NCI-H1417 (cell line): ENCODE measurements around the gene GALNT2.

ENCODE experiments used
- DNase-seq, 3 experiments: peaks; one replicate each; lab custom pipeline; 2025; lab: John Stamatoyannopoulos, UW

GALNT2 gene

DNA sequence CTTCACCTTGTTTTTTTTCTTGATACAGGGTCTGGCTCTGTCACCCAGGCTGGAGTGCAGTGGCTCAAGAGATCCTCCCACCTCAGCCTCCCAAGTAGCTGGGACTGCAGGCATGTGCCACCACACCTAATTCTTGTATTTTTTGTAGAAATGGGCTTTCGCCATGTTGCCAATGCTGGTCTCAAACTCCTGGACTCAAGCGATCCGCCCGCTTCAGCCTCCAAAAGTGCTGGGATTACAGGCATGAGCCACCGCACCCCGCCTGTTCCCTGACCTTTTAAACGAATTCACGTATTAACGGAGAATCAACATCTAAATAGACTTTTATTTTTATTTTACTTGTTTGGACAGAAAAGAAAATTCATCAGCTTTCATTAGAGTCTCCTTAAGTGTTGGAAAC lies 254.3 kb downstream of the GALNT2 start:
- no peak for DNase-seq

DNA sequence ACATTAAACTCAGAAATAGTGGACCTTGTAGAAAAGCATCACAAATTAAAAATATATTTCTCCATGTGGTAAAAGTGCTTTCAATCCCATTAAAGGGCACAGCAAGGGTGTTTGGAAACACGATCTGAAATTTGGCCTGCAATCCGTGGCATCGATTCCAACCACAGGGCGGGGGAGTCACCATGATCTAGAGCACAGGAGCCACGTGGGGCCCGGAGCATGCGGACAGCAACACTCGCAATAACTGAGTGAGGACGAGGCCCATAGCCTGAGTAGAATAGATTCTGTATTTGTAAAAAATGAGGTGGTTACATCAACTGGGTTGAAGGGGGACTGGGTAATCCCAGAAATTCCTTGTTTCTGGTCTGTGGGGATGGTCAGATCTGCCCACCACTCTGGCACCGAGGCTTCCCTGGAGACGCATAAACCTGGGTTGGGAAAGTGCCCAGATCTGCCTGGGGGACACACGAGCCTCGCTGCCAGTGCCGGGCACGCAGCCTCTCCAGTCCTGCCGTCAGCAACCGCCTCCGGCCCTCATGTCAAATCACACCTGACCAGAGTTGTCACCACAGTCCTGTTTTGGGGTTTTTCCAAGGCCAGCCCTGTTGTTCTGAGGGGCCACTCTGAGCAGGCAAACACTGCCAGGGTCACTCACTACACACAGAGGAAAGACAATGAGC lies 254.8 kb downstream of the GALNT2 start:
- DNase-seq, result no peak

DNA sequence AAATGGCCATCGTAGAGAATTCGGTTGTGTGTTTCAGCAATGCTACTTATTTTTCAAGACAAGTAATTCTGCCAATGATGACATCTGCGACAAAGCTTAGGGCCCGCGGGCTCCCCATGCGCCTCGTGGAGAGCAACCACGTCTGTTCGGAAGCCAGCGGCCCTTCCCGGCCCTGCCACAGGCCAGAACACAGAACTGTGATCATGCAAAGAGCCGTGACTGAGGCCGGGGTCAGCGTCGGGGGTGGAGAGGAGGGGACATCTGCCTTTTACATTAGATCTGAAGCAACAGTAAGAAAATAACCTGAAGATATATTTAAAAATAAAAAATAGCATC lies 255.4 kb downstream of the GALNT2 start:
- no peak for DNase-seq

DNA sequence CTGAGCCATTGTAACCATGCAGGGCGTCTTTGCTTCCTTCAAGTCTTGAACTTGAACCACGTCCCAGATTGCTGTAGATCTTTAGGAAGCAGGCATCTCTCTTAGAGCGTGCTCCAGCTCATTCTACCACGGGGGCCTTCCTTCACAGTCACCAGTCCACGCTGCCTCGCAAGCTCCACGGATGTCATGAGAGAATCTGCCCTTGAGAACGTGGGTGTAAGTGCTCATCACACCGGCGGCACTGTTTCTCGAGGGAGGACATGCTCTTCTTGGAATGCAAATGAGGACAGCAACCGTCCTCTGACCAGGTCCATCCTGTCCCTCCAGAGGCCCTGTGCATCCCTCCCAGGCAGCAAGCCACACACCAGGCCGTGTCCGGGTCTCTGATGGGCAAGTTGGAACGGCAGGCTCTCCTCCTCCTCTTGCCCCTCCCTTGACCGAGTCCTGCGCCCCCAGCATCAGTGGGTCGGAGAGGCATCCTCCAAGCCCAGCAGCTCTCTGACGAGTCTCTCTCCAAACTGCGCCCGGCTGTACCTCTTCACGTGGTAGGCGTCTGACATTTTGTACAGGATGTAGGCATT lies 256.0 kb downstream of the GALNT2 start:
- DNase-seq, result no peak

DNA sequence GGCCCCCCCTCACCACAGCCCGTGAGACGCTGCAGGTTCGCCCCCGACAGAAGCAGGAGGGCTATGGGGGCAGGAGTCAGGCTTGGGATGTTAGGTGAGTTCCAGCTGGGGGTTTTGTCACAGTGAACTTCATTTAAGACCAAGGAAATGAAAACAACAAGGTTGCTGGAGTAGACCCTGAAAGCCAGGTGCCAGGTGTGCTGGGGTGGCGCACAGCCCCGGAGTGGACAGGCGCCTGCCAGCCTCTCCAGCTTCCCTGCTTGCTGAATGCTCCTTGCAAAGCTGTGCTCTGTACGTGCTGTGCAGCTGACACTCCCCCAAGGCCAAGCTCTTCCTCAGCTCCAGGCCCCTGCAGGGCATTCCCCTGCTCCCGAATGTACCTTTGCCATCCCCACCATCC lies 256.6 kb downstream of the GALNT2 start:
- DNase-seq, result no peak

DNA sequence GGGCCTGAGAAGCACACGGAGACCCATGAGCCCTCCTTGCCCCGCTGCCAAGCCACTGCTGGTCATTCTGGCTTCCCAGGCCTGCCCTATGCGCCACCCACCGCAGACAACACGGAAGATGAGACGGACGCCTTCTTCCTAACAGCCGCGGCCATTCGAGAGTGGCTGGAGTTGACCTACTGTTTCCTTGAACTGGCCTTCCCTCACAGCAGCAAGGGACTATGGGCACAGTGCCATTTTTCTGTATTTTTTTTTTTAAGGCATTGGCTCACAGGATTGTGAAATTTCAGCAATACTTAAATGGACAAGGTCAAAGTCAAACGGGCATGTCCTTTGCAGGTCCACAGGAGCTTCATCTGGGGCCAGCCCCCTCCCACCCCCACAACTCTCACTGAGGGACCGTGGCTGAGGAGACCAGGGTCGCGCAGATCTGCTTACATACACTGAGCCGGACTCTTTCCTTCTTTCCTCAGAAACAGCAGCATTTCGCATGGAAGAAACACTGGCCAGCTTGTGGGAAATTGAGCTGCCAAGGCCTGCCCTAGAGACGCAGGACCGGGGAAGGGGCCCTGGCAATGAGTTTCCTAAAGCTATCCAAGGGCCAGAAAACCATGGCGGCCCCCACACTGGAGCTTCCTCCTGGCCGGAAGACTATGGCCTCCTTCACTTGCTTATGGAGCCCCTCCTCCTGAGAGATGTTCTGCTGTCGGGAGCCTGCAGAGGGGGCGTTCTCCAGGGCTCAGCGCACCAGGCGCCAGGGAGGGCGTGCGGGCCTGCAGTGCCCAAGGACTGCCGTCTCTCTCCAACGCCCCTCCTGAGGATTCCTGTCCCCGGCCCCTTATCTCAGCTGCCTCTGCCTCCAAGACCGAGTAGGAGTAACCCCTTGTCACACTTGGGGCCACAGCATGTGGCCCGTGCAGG lies 260.2 kb downstream of the GALNT2 start:
- DNase-seq, result no peak

DNA sequence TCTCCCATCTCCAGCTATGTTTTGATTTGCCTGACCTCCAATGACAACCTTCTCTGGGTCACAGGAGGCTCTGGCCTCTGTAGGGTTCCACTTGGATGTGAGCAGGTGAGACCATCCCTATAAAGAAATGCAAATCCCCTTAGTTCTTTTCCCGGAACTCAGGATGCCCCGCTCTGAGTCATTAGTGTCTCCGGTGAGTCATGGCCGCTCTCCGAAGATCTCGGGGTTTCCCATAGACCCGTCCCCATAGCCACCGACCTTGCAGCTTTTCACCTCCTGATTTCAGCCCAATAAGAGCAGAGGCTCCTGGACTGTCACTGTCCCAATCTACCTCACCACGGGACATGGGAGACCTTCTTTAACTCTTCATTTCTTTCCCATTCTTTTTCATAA lies 260.9 kb downstream of the GALNT2 start:
- DNase-seq, result no peak

DNA sequence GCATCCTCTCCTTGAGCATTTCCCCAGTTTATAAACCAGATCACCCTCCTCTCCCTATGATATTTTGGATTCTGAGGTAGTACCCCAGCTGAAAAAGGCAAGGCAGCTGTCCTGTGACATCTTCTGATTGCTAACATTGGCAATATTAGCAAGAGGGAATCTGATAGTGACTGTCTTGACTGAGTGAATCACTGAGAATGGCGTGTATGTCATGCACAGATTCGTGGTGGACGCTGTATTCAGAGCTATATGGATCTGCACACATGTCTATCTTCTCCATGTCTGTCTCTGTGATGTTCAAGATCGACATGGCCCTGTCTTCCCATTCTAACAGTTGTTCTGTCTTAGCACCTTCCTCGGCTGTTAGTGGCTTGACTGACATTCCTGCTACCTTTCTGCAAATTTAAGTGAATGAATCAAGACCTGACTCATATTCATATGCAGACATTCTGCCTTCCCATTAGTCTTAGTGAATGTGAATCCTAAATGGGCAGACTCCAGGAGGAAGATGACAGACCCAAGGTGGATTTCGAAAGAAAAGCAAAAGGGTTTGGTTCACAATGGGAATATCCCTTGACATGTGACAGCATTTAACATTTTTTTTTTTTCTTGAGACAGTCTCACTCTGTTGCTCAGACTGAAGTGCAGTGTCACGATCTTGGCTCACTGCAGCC lies 261.4 kb downstream of the GALNT2 start:
- DNase-seq, result no peak

DNA sequence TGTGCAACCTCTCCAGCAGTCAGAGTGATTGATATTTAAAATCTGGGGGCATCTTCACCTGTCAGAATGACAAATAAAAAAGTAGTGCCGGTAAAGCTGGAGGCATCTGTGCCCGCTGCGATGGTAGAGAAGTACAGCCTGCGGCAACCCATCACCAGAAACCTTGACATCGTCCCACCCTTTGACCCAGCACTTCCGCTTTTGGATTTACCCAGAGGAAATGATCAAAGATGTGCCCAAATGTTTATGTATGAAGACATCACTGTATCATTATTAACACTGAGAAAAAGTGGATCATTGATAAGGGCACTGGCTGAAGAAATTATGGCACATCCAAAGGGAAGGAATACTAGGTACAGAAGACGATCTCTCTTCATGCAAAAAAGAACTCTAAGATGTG lies 263.1 kb downstream of the GALNT2 start:
- no peak for DNase-seq
